ENCODE results near the gene TRIM10.
"Not testable (repeated sequence)": the region's sequence is repeated elsewhere in the genome, so short reads cannot be mapped to it uniquely, and the experiment has no call there.

Gene TRIM10

GRCh38 chr6:30169658-30170614, 8.9 kb upstream of the TRIM10 start:
- H3K9ac ChIP-seq (ENCODE audit: low read length): no peak overlapping the region
- H3K36me3 ChIP-seq (ENCODE audit: control insufficient read depth, insufficient read depth, low read length, severe bottlenecking): no peaks in the 10 kb centered on the region
- no peaks in the 10 kb centered on the region for H3K9me3 ChIP-seq (ENCODE audit: control insufficient read depth, low read length)
- DNase-seq (ENCODE audit: low read depth): peak; percentile 75
- peaks cover 60% of the 10 kb centered on the region for H3K27me3 ChIP-seq (replicated peaks; ENCODE audit: control insufficient read depth, insufficient read depth, low read length)
- no peaks in the 10 kb centered on the region for H3K4me1 ChIP-seq (ENCODE audit: control insufficient read depth, insufficient read depth, low read length)
- H3K4me3 ChIP-seq (ENCODE audit: low read length): no peak overlapping the region

GRCh38 chr6:30168741-30169140, 7.7 kb upstream of the TRIM10 start:
- H3K9ac ChIP-seq (ENCODE audit: low read length): no peak overlapping the region
- H3K9me3 ChIP-seq (ENCODE audit: control insufficient read depth, low read length): no peaks in the 10 kb centered on the region
- no peak overlapping the region for H3K4me3 ChIP-seq (ENCODE audit: low read length)
- H3K4me1 ChIP-seq (ENCODE audit: control insufficient read depth, insufficient read depth, low read length): no peaks in the 10 kb centered on the region
- DNase-seq (ENCODE audit: low read depth): no peak
- H3K36me3 ChIP-seq (ENCODE audit: control insufficient read depth, insufficient read depth, low read length, severe bottlenecking): no peaks in the 10 kb centered on the region
- peaks cover 59% of the 10 kb centered on the region for H3K27me3 ChIP-seq (replicated peaks; ENCODE audit: control insufficient read depth, insufficient read depth, low read length)

GRCh38 chr6:30167101-30167500, 6.1 kb upstream of the TRIM10 start:
- H3K4me1 ChIP-seq (ENCODE audit: control insufficient read depth, insufficient read depth, low read length): no peaks in the 10 kb centered on the region
- no peaks in the 10 kb centered on the region for H3K9me3 ChIP-seq (ENCODE audit: control insufficient read depth, low read length)
- H3K4me3 ChIP-seq (ENCODE audit: low read length): no peak overlapping the region
- H3K27me3 ChIP-seq (replicated peaks; ENCODE audit: control insufficient read depth, insufficient read depth, low read length): peaks cover 53% of the 10 kb centered on the region
- H3K9ac ChIP-seq (ENCODE audit: low read length): no peak overlapping the region
- no peak for DNase-seq (ENCODE audit: low read depth)
- H3K36me3 ChIP-seq (ENCODE audit: control insufficient read depth, insufficient read depth, low read length, severe bottlenecking): no peaks in the 10 kb centered on the region

DNA sequence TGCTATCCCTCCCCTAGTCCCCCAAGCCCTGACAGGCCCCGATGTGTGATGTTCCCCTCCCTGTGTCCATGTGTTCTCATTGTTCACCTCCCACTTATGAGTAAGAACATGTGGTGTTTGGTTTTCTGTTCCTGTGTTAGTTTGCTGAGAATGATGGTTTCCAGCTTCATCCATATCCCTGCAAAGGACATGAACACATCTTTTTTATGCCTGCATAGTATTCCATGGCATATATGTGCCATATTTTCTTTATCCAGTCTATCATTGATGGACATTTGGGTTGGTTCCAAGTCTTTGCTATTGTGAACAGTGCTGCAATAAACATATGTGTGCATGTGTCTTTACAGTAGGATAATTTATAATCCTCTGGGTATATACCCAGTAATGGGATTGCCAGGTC, 4.2 kb upstream of the TRIM10 start:
- H3K4me3 ChIP-seq (ENCODE audit: low read length); H3K4me1 ChIP-seq (ENCODE audit: control insufficient read depth, insufficient read depth, low read length); DNase-seq (ENCODE audit: low read depth); H3K36me3 ChIP-seq (ENCODE audit: control insufficient read depth, insufficient read depth, low read length, severe bottlenecking); H3K9me3 ChIP-seq (ENCODE audit: control insufficient read depth, low read length); H3K9ac ChIP-seq (ENCODE audit: low read length): not testable (repeated sequence)
- peaks cover 38% of the 10 kb centered on the region for H3K27me3 ChIP-seq (replicated peaks; ENCODE audit: control insufficient read depth, insufficient read depth, low read length)

- no peak overlapping the region for H3K4me3 ChIP-seq (ENCODE audit: low read length)
- no peak for DNase-seq (ENCODE audit: low read depth)
- peaks cover 37% of the 10 kb centered on the region for H3K27me3 ChIP-seq (replicated peaks; ENCODE audit: control insufficient read depth, insufficient read depth, low read length)
- no peak overlapping the region for H3K9ac ChIP-seq (ENCODE audit: low read length)
- H3K9me3 ChIP-seq (ENCODE audit: control insufficient read depth, low read length): no peaks in the 10 kb centered on the region
- H3K4me1 ChIP-seq (ENCODE audit: control insufficient read depth, insufficient read depth, low read length): no peaks in the 10 kb centered on the region
- H3K36me3 ChIP-seq (ENCODE audit: control insufficient read depth, insufficient read depth, low read length, severe bottlenecking): no peaks in the 10 kb centered on the region
These were observed 3.7 kb upstream of the TRIM10 start for GRCh38 chr6:30164714-30165113.

- Histone ChIP-seq H3K9me3 (ENCODE audit: control insufficient read depth, low read length) (no peaks in the 10 kb centered on the region), H3K27me3 (replicated peaks; ENCODE audit: control insufficient read depth, insufficient read depth, low read length) (peaks cover 35% of the 10 kb centered on the region), H3K4me1 (ENCODE audit: control insufficient read depth, insufficient read depth, low read length) (no peaks in the 10 kb centered on the region), H3K9ac (ENCODE audit: low read length) (no peak overlapping the region), H3K36me3 (ENCODE audit: control insufficient read depth, insufficient read depth, low read length, severe bottlenecking) (no peaks in the 10 kb centered on the region), H3K4me3 (ENCODE audit: low read length) (no peak overlapping the region)
- no peak for DNase-seq (ENCODE audit: low read depth)
These were observed 3.1 kb upstream of the TRIM10 start for GRCh38 chr6:30163918-30164654.

DNA sequence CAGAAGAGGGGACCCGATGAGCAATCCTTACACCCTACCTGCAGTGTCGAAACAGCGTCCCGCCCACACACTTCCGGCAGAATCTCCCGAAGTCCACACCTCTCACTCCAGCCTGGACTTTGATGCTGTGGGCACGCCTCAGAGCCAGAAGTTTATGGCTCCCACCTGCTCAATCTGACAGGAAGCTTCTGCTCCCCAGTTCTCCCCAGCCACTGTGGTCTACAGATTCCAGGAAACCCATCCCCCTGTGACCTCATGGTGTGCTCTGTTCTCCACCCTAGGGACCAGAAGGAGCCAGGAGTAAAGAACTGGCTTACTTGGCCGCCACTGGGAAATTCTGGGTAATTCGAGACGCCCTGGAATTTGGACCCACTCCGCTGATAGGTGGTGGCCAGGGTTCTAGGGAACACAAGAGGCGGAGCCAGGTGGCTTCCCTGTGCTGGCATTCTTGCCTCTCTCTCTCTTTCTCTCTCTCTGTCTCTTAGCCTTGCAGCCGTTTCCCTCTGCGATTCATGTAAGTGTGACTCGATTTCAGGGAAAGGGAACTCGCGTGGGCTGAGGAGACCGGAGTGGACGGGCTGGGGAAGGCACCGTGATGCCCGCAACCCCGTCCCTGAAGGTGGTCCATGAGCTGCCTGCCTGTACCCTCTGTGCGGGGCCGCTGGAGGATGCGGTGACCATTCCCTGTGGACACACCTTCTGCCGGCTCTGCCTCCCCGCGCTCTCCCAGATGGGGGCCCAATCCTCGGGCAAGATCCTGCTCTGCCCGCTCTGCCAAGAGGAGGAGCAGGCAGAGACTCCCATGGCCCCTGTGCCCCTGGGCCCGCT, 2.3 kb upstream of the TRIM10 start, which contains the start of gene TRIM15:
Gene TRIM15 (plus strand): TSS at position 457 of the 828 bp plus-strand sequence. CDS start 139 bp downstream, at position 596.
- Histone ChIP-seq H3K27me3 (replicated peaks; ENCODE audit: control insufficient read depth, insufficient read depth, low read length) (peaks cover 27% of the 10 kb centered on the region), H3K4me3 (ENCODE audit: low read length) (no peak within 1 kb of the TSS), H3K36me3 (ENCODE audit: control insufficient read depth, insufficient read depth, low read length, severe bottlenecking) (no peaks in the 10 kb centered on the region), H3K4me1 (ENCODE audit: control insufficient read depth, insufficient read depth, low read length) (no peaks in the 10 kb centered on the region), H3K9me3 (ENCODE audit: control insufficient read depth, low read length) (no peaks in the 10 kb centered on the region), H3K9ac (ENCODE audit: low read length) (no peak within 1 kb of the TSS)
- no peak for DNase-seq (ENCODE audit: low read depth)

DNA sequence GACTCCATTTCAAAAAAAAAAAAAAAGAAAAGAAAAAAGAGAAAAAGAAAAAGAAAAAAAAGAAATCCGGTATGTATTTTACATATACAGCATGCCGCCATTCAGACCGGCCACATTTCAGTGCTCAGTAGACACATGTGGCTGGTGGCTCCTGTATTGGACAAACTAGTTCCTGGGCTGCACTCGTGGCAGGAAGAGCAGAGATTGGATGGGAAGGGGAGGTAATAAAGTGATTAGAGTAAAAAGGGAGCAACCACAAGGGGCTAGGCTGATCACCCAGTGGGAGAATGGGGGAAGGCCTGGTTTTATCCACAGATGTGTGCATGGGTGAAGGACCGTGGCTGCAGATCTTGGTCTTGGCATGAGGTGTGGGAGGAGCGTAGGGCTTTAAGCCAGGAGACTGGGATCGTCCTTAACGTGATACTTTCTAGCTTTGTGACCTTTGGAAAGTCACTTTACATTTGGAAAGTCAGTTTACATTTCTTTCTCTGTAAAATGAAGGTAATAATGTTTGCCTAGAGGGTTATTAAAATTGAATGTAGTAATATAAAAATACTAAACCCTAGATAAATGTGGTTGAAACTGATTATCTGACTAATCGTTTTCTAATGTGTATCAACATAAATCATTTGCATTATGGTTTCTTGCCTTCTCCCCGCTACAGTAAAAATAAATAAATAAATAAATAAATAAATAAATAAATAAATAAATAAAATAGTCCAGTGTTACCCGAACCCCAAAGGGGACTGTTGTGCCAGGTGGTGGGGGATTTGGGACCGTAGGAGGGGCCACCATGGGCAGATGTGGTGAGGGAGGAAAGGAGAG, 1.5 kb upstream of the TRIM10 start:
- no peaks in the 10 kb centered on the region for H3K9me3 ChIP-seq (ENCODE audit: control insufficient read depth, low read length)
- no peak overlapping the region for H3K9ac ChIP-seq (ENCODE audit: low read length)
- DNase-seq (ENCODE audit: low read depth): no peak
- no peak overlapping the region for H3K4me3 ChIP-seq (ENCODE audit: low read length)
- no peaks in the 10 kb centered on the region for H3K4me1 ChIP-seq (ENCODE audit: control insufficient read depth, insufficient read depth, low read length)
- peaks cover 19% of the 10 kb centered on the region for H3K27me3 ChIP-seq (replicated peaks; ENCODE audit: control insufficient read depth, insufficient read depth, low read length)
- H3K36me3 ChIP-seq (ENCODE audit: control insufficient read depth, insufficient read depth, low read length, severe bottlenecking): no peaks in the 10 kb centered on the region

DNA sequence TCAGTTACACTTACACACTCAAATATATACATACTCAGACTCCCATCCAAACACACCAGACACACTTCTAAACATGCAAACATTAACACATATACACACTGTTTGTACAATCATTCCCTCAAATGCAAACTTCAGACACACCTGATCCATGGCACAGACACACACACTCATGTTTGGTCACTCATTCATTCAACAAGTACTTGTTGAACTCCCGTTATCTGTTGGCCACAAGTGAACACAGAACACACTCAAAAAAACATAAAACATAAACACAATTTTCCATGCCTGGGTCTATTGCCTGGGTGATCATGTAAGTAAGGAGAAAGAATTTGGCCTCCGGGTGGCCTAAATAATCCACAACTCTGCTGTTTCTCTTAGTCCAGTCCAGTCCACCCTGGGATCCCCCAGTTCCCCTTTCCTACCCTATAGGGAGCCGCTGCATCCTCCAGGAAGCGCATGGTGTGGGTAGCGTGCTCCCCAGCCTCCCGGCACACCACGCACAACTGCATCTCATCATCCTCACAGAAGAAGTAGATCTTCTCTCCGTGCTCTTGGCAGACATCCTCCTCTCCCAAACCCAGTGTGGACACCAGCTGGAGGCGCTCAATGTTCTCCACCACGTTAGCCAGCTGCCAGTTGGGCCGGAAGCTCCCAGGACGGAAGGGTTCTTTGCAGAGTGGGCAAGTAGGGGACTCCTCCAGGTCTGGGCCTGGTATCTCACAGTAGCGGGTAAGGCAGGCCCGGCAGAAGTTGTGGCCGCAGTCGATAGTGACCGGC, 815 bp downstream of the TRIM10 start:
- no peaks in the 10 kb centered on the region for H3K9me3 ChIP-seq (ENCODE audit: control insufficient read depth, low read length)
- DNase-seq (ENCODE audit: low read depth): no peak
- no peak overlapping the region for H3K9ac ChIP-seq (ENCODE audit: low read length)
- no peak overlapping the region for H3K4me3 ChIP-seq (ENCODE audit: low read length)
- peaks cover 12% of the 10 kb centered on the region for H3K27me3 ChIP-seq (replicated peaks; ENCODE audit: control insufficient read depth, insufficient read depth, low read length)
- H3K36me3 ChIP-seq (ENCODE audit: control insufficient read depth, insufficient read depth, low read length, severe bottlenecking): no peaks in the 10 kb centered on the region
- H3K4me1 ChIP-seq (ENCODE audit: control insufficient read depth, insufficient read depth, low read length): peaks cover 16% of the 10 kb centered on the region

All from adipocyte (in vitro differentiated cells).